HG03103 (cell line): ENCODE results near the gene PTGES.

Experiments
- ATAC-seq: cut with Tn5 transposase; IDR thresholded peaks from one replicate; pipeline ENCODE4 v1.9.1; 2021; ENCODE audit warnings: low read depth; ENCODE audit not compliant: unreplicated experiment

Gene PTGES

DNA sequence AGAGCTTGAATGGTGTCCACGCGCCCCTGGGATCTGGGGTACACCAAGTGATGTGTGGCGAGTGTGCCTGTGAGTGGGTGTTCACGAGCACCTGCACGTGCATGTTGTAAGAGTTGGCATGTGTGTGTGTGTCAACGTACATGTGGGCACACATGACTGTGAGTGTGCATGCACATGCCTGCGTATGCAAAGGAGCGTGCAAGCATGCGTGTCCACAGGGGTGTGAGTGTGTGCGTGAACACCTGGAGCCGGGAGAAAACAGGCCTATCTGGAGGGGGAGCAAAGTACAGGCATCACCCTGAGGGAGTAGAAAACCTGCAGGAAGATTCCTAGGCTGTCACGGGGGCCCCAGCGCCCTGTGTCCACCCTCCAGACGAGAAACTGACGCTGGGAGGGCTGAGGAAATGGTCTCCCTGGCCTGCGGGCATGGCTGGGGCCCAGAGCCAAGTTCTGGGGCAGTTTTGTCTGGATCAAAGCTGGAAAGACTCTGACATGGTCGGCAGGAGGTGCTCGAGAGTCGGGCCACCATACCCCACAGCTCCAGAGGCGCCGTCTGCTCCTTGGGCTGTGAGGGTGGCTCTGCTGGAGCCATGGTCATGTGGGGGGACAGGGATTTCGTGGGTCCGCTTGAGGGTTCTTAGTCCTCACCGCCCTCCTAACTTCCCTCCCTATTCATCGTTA is 31.8 kb downstream of the PTGES start:
- no peak for ATAC-seq

DNA sequence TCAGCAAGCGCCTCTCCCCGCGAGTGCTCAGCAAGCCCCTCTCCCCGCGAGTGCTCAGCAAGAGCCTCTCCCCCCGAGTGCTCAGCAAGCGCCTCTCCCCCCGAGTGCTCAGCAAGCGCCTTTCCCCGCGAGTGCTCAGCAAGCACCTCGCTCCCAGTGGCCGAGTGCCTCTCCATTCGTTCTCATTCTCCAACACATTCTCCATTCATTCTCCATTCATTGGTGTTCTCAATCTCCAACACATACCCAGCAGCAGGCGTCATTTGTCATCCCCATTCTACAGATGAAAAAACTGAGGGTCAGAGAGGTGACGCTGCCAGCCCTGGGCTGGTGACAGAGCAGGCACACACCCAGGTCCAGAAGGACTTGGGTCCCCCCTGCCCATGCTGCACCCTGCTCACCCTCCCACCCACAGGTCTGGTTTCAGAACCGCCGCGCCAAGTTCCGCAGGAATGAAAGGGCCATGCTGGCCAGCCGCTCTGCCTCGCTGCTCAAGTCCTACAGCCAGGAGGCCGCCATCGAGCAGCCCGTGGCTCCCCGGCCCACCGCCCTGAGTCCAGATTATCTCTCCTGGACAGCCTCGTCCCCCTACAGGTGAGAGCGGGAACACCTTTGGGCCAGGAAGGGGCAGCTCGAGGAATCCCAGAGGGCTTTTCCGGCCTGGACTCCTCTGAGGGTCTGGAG is 32.5 kb downstream of the PTGES start:
- no peak for ATAC-seq

DNA sequence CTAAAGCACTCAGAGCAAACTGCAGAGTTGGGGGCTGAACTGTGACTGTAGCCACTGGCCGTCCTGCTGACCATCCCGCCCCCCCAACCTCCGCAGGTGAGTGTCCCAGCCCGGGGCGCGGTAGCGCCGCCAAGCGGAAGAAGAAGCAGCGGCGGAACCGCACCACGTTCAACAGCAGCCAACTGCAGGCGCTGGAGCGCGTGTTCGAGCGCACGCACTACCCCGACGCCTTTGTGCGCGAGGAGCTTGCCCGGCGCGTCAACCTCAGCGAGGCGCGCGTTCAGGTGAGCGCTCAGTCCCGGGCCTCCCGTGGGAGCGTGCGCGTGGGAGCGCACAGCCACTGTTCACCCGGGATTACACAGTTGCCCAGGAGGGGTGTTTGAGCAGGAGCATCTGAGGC is 33.7 kb downstream of the PTGES start:
- no peak for ATAC-seq

DNA sequence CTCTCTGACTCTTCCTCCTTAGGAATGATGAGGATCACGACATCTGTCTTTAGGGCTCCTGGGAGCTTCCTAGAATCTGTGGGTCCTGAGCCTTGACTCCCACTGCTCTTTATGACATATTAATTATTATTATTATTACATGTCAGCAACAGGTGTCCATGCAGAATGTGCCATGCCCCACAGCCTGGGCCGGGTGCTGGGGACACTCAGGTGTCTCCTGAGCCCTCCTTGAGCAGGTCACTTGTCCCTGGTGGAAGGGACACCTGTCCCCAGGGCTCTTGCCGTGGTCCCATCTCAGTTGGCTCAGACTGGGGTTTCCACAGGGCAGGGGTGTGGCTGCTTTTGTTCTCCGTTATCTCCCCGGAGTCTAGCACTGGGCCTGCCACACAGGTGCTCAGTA is 34.2 kb downstream of the PTGES start:
- no peak for ATAC-seq

DNA sequence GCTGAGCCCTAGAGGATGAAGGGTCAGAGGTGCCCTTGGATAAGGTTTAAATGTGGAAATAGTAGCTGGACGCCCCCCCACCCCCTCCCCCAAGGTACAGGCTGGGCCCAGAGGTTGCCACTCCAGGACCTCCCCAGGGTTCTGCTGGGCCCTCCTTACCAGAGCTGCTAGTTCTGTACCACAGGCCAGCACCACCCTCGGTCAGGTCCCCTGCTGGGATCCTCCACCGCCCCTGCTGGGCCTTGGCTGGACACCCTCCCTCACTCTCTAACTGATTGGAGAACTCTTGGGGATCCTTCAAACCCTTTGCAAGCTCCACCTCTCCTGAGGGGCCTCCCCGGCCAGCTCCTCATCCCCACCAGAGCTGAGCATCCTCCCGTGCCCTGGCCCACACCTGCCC is 34.9 kb downstream of the PTGES start:
- ATAC-seq: no peak

DNA sequence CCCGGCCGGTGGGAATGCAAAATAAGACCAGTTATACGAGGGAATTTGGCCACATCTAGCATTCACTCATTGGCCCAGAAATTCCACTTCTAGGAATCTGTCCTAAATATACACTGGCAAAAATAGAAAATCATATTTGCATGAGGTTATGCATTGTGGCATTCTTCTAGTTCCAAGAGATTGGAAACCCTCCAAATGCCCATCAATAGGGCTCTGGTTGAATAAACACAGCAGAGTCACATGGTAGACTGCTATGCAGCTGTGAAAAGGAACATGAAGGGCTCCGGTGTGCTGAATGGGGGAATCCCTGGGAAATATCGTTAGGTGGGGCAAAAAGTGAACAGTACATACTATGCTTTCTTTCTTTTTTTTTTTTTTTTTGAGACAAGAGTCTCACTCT is 36.8 kb downstream of the PTGES start:
- ATAC-seq: no peak

DNA sequence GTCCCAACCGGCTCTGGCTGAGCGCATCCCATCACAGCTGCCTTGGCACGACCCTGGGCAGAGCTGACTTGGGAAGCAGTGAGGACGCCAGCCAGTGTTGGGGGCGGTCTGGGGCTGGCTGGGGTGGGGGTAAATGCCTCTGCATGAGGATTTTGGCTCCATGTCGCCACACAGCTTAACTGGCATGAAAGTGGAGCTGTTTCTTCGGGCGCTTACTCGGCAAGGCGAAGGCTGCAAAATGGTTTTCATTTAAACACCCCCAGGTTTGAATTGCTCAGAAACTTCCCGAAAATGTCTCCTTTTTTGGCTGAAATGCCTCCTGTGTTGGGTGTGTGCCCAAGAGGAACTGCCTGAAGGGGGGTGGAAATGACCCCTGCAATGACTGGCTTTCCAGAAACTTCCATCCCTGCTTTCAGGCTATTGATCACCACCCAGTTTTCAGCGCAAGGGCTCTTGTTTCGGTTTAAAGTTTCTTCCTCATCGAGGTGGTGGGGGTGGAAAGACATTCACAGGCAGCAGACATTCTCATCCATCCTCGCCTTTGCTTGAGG is 38.3 kb downstream of the PTGES start:
- no peak for ATAC-seq

DNA sequence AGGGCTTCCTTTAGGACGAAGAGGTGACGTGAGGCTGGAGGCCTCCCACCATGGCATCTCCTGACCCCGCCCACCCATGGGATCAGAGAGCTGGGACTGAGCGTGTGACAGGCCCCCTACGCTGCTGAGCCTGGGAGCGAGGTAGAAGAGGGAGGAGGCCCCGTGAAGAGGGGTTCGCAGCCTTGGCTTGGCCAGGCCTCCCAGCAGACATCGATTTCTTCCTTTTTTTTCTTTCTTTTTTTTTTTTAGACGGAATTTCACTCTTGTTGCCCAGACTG is 39.5 kb downstream of the PTGES start:
- ATAC-seq: no peak

DNA sequence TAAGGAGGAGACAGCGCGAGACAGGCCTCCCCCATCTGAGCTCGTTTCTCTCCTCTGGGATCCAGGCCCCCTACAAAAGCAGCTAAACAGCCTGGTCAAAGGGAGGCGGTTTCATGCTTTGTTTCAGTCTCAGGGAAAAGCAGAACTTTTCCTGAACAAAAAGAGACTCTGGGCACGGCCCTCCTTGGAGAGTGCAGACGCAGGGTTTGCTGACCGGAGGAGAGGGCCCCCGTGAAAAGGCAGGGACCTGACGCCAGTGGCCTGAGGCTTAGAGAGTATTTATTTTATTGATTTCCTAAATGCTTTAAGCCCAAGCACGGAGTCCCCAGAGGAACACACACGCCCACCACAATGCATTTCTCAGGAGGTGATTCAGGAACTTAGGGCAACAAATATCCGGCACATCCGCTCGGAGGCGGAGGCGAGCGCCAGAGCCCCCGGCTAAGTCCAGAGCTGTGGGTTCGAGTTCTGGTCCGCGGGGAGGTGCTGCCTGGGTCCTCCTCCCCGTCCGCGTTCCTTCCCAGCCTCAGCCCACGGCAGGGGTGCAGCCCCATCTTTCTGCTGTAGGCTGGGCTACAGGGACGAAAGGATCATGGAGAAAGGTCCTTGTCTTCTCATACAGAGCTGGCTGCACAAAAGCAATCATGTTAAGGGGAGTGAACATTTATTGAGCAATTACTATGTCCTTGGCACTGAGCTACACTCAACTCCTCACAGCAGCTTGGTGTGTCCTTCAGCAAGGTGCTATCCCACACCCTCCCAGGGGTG is 40.0 kb downstream of the PTGES start:
- no peak for ATAC-seq

DNA sequence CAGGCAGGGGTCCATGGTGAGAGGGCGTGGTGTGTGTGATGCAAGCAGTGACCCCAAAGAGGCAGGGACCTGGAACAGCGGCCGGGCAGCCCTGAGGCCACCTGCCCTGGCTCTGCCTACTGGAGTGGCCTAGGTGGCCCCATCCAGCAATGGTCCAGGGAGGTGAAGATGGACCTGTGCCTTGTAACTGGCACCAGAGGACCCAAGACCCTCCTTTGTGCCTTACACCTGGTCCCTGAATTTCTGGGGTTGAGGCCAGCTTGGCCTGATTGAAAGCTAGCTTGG is 42.7 kb downstream of the PTGES start:
- ATAC-seq: no peak

DNA sequence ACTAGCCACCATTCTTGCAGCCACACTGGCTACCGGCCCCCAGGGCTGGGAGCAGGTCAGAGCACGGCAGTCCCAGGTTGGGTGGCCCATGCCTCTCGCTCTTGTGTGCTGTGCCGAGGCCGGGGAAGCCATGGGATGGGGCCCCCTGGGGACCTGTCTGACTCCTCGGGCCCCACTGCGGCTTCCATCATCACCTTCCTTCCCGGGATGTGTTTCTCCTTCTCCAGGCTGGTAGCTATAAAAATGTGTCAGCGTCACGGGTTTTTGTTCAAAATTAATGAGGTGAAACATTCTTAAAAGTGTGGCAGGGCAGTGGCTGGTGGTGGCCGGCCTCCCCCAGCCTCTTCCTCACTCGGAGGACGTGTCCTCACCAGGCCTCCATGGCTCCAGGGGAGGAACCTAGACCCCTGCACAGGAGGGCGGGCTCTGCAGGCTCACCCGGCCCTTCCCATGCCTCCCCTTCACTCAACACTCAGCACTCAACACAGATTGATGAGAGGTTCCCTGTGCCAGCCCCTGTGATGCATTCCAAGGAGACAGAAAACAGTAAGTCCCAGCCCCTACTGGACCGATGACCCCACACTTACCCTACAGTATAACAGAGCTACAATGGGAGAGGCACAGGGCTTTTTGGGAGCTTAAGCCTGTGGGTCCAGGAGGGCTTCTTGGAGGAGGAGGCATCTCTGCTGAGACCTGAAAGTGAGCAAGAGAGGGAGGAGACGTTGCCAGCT is 43.2 kb downstream of the PTGES start:
- no peak for ATAC-seq

DNA sequence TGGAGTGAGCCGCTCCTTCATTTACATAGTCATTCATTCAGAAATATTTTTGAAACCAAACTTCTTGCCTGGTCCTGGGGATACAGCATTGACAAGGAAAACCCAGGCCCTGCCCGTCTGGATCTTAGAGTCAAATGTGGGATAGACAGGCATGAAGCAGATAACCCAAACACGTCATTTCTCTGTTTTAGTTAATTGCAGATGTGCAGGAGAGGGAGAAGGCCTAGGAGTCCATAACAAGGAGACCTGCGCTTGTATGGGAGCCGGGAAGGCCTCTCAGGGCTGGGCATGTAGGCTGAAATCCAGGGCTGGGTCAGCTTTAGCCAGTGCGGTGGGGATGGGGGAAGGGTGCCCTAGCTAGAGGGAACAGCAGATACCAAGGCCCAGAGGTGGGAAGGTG is 44.0 kb downstream of the PTGES start:
- no peak for ATAC-seq

DNA sequence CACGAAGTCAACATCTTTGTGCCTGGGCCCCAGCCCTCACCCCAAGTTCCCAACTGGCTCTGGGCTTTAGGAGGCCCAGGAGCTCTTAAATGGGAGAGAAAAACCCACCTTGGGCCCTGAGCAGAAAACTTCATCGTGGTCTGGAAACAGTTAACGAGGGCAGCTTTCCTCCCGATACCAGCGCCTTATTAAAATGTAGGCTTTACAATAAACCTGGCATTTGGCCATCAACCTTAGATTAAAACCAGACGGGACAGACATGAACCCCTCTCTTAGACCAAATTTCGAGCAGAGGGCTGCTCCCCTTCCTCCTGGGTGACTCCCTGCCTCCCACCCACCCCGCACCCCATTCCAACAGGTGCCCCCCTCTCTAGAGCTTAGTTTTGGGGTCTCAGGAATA is 48.0 kb downstream of the PTGES start:
- no peak for ATAC-seq

DNA sequence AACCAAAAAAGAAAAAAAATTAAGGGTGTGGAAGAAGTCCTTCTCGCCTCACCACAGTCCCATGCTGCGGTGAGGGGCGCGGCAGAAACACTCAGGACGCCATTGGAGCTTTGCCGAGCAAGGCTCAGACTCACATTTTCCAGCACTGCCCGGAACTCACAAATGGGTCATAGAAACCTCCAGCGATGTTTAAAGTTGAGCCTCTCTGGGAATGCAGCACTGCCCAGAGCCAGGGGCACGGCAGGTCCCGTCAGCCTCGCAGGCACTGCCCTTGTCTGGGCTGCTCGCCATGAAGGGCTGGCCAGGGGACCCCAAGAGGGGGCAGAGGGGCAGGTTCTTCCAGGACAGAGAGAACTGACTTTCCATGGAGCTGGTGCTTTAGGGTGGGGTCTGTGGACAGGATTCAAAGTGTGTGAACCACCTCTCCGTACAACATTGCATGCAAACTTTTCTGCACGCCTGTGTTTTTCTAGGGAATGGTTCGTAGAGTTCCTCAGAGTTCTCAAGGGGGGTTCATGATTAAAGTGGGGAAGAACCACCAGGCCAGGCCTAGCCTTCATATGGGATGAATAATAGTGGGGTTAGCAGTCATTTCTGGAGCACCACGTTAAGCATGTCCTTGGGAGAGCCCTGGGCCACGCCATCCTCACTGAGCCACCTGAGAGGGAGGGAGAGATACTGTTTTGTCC is 49.0 kb downstream of the PTGES start:
- ATAC-seq: no peak

DNA sequence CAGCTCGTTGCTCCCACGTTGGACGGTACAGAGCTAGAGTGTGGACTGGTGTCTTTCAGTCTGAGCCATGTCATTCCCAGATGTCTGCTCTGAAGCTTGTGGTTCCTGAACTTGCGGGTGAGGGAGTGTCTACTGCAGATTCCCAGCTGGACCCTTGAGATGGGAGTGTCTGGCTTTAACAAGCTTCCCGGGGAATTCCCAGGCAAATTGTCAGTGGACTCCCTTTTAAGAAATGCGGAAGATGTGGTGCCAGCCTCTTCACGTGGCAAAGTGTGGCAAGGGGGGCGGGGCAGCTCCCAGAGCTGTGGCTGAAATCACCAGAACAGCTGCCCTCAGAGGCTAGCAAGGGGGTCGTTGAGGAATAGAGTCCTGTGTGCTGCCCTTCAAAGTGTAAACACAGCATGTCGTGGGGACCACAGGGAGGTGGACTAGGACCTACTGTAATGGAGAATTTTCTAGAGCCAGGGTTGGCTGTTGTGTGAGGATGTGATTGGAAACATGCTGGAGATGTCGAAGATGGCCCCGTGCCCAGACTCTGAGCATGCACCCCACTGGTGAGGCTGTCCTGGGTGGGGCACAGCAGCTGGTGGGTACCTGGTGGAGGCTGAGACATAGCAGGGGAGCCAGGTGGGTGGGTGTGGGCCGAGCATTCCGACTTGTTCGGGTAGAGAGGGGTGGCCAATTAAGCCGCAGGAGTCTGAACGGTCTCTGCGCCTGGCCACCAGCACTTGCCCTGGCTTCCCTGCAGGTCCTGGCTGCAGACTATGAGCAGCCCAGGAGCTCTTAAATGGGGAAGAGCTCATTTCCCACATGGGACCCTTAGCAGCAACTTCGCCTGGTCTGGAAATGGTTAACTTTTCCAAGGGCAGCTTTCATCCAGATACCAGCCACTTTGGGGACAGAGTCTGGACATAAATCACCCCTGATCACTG is 50.0 kb downstream of the PTGES start:
- ATAC-seq: no peak

DNA sequence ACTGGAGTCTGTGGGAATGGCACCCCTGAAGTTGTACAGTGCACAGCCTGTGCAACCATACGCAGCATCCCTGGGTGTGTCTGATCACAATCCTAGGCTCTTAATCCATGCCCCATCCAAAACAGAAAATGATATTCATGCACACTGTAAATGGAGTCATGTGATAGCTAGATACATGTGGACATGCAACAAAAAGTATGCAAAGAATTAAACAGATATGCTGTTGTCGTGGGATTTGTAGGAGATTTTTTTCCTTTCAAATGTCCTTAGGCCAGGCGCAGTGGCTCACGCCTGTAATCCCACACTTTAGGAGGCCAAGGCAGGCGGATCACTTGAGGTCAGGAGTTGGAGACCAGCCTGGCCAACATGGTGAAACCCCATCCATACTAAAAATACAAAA is 51.3 kb downstream of the PTGES start:
- ATAC-seq: no peak

DNA sequence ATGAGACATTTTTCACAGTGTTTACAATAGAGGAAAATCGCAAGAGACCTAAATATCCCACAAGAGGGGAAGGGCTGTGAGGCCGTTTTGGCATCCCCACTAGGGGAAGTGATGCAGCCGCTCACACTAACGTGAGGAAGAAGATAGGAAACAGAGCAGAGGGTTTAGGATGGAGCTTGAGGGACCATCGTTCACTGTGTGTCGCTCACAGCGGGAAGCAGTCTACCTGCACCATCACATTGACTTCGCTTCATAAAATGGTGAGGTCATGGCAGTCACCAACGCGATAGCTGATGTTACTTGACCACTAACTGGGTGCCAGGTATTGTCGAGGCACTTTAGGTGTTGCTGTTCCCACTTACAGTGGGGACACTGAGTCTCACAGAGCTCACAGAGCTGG is 51.8 kb downstream of the PTGES start:
- ATAC-seq: no peak

DNA sequence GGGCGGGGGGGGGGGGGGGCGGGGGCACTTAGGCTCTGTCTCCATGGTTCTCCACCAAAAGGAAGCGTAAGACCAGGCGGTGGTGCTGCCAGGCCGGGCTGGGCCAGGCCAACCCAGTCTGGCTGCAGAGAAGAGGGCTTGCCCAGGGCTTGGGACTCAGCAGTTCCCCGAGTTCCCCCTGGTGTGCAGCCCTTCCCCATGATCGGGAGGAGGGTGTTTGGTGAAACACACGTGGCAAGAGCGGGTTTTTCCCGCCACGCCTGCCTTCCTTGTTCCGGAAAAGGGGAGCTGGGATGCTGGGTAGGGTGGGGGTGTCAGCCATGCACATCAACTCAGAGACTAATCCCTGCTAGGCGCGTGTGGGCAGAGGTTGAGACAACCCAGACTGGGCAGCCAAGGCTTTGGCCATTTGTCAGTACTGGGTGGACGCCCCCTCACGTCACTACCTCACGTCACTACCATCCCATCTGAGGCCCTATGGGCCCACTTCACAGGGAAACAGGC is 54.5 kb downstream of the PTGES start:
- no peak for ATAC-seq

DNA sequence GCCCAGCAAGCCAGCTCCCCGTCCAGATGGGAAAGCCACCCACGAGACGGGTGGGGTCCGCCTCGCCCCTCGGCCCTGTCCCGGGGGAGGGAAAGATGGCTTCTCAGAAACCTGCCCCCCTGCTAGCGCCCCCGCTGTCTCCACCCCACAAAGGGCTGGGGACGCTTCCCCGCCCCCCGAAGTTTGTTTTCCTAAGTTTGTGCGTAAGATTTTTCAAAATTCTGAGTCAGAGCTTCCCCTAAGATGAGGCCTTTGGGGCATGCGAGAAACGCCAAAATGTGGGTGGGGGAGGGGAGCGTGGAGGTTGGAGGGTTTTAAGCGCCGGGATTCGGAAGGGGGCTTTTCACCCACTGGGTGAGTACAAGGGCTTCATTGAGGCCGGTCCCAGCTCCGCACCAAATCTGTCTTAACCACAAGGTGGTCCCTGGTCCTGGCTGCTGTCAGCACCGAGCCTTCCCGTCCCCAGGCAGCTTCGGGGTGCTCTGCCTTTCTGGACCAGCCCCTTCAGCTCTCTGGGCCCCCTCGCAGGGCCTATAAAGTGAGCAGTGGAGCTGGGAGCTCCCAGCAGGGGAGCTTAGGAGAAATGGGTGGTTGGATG is 55.1 kb downstream of the PTGES start:
- no peak for ATAC-seq
